Measurements from ENCODE around the gene KRT74.

The KRT74 gene

GRCh38 chr12:52521175-52521567 lies 52.5 kb downstream of the KRT74 start:
- no peak for DNase-seq (ENCODE audit: low spot score)

GRCh38 chr12:52519826-52520662 lies 53.6 kb downstream of the KRT74 start, which contains the start of gene KRT5:
TSS of gene KRT5 (minus strand) at chr12:52520394. CDS start at chr12:52520296, 98 bp downstream.
- no peak for DNase-seq (ENCODE audit: low spot score)

GRCh38 chr12:52519387-52519703 lies 54.3 kb downstream of the KRT74 start:
- DNase-seq (ENCODE audit: low spot score), result no peak

GRCh38 chr12:52518574-52519386 lies 54.9 kb downstream of the KRT74 start:
- no peak for DNase-seq (ENCODE audit: low spot score)

- no peak for DNase-seq (ENCODE audit: low spot score)
These were observed 55.8 kb downstream of the KRT74 start for GRCh38 chr12:52517888-52518287.

- DNase-seq (ENCODE audit: low spot score), result no peak
These were observed 56.4 kb downstream of the KRT74 start for GRCh38 chr12:52517005-52517835.

- DNase-seq (ENCODE audit: low spot score), result no peak
These were observed 57.5 kb downstream of the KRT74 start for GRCh38 chr12:52515927-52516831.

Data from globus pallidus (tissue), 1 donor.